Measurements from ENCODE around the gene CAP2.

The CAP2 gene

GRCh38 chr6:17416806-17417205 lies 23.4 kb downstream of the CAP2 start:
- H3K9ac ChIP-seq (ENCODE audit: low read length): no peak overlapping the region
- H3K4me3 ChIP-seq (ENCODE audit: low read depth, low read length, poor library complexity, severe bottlenecking): no peak overlapping the region
- no peak overlapping the region for H3K4me2 ChIP-seq (ENCODE audit: low read length)
- no peaks in the 10 kb centered on the region for H3K4me1 ChIP-seq (ENCODE audit: insufficient read depth, low read length, severe bottlenecking)
- H4K20me1 ChIP-seq (ENCODE audit: insufficient read depth, low read length): no peaks in the 10 kb centered on the region
- H3K27me3 ChIP-seq (ENCODE audit: insufficient read depth, low read length): no peaks in the 10 kb centered on the region; the same call in 1 of the 2 replicates
- no peaks in the 10 kb centered on the region for H3K79me2 ChIP-seq (ENCODE audit: insufficient read depth, low read length)
- H3K9me2 ChIP-seq (ENCODE audit: low read depth, low read length): no peaks in the 10 kb centered on the region
- H3K36me3 ChIP-seq (ENCODE audit: insufficient read depth, low read length): no peaks in the 10 kb centered on the region
- no peaks in the 10 kb centered on the region for H3F3A ChIP-seq (ENCODE audit: insufficient read depth, low read length)
- no peak overlapping the region for H2AFZ ChIP-seq (ENCODE audit: low read length)
- no peak for TF ChIP-seq EZH2 (IDR thresholded peaks at IDR 0.05; ENCODE audit: borderline replicate concordance, low read length)
- TF ChIP-seq CTCF (IDR thresholded peaks at IDR 0.05; ENCODE audit: low read length): no peak
- no peaks in the 10 kb centered on the region for H3K9me3 ChIP-seq (ENCODE audit: low read length)
- H3K27ac ChIP-seq (ENCODE audit: low read depth, low read length, poor library complexity, severe bottlenecking): no peak overlapping the region

DNA sequence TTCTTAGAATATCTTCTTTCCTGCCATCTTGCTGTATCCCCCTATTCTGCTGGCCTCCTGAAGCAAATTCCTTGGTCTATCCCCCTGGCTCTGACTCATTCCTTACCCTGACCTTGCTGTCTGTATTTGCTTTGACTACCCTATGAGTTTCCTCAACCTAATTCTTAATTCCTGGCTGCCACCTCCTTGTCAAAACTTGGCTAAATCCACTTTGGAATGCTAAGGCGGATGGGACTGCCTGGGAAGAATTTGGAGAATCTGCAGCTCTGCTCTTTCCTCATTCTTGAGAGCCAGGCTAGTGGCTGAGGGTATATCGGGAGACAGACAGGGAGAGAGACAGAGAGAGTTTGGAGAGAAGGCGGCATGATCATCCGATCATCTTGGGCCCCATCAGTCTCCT lies 24.4 kb downstream of the CAP2 start:
- TF ChIP-seq CTCF (IDR thresholded peaks at IDR 0.05; ENCODE audit: low read length): no peak
- no peak for TF ChIP-seq EZH2 (IDR thresholded peaks at IDR 0.05; ENCODE audit: borderline replicate concordance, low read length)
- Histone ChIP-seq H3K36me3 (ENCODE audit: insufficient read depth, low read length) (no peaks in the 10 kb centered on the region), H4K20me1 (ENCODE audit: insufficient read depth, low read length) (no peaks in the 10 kb centered on the region), H3K27ac (ENCODE audit: low read depth, low read length, poor library complexity, severe bottlenecking) (no peak overlapping the region), H3K4me3 (ENCODE audit: low read depth, low read length, poor library complexity, severe bottlenecking) (no peak overlapping the region), H3K79me2 (ENCODE audit: insufficient read depth, low read length) (no peaks in the 10 kb centered on the region), H3K9ac (ENCODE audit: low read length) (no peak overlapping the region), H3K9me2 (ENCODE audit: low read depth, low read length) (no peaks in the 10 kb centered on the region), H3K4me1 (ENCODE audit: insufficient read depth, low read length, severe bottlenecking) (no peaks in the 10 kb centered on the region), H3F3A (ENCODE audit: insufficient read depth, low read length) (no peaks in the 10 kb centered on the region), H3K9me3 (ENCODE audit: low read length) (no peaks in the 10 kb centered on the region), H3K4me2 (ENCODE audit: low read length) (no peak overlapping the region), H2AFZ (ENCODE audit: low read length) (no peak overlapping the region), H3K27me3 (ENCODE audit: insufficient read depth, low read length) (no peaks in the 10 kb centered on the region; the same call in 1 of the 2 replicates)

- H3K4me2 ChIP-seq (ENCODE audit: low read length): no peak overlapping the region
- H3K27ac ChIP-seq (ENCODE audit: low read depth, low read length, poor library complexity, severe bottlenecking): no peak overlapping the region
- no peak overlapping the region for H3K4me3 ChIP-seq (ENCODE audit: low read depth, low read length, poor library complexity, severe bottlenecking)
- H2AFZ ChIP-seq (ENCODE audit: low read length): no peak overlapping the region
- H3K9me2 ChIP-seq (ENCODE audit: low read depth, low read length): no peaks in the 10 kb centered on the region
- H3K9ac ChIP-seq (ENCODE audit: low read length): no peak overlapping the region
- H4K20me1 ChIP-seq (ENCODE audit: insufficient read depth, low read length): no peaks in the 10 kb centered on the region
- H3K36me3 ChIP-seq (ENCODE audit: insufficient read depth, low read length): no peaks in the 10 kb centered on the region
- TF ChIP-seq CTCF (IDR thresholded peaks at IDR 0.05; ENCODE audit: low read length) (no peak), EZH2 (IDR thresholded peaks at IDR 0.05; ENCODE audit: borderline replicate concordance, low read length) (no peak)
- H3F3A ChIP-seq (ENCODE audit: insufficient read depth, low read length): no peaks in the 10 kb centered on the region
- H3K4me1 ChIP-seq (ENCODE audit: insufficient read depth, low read length, severe bottlenecking): no peaks in the 10 kb centered on the region
- H3K27me3 ChIP-seq (ENCODE audit: insufficient read depth, low read length): no peaks in the 10 kb centered on the region; the same call in 1 of the 2 replicates
- no peaks in the 10 kb centered on the region for H3K9me3 ChIP-seq (ENCODE audit: low read length)
- H3K79me2 ChIP-seq (ENCODE audit: insufficient read depth, low read length): no peaks in the 10 kb centered on the region
Measured at GRCh38 chr6:17418281-17419188, 25.1 kb downstream of the CAP2 start.

Data from OCI-LY1 (cell line).